GM12878 (cell line): ENCODE measurements around the gene ME2. TPM values are rescaled to one million over a fixed set of nuclear protein-coding genes. Genes with fewer than 3 reads are reported as not detected.

ENCODE experiments used
- ATAC-seq: fragments of 200-7000 bp; cut with Tn5 transposase; 3 replicates; pipeline ENCODE4 v1.9.1; 2020; ENCODE audit warnings: mild to moderate bottlenecking, moderate library complexity
- BruUV-seq: library from RNA; stranded (reverse); fragments of 400-500 nt; replicated peaks from 2 replicates; lab custom pipeline; 2021; lab: Mats Ljungman, UMichigan
- CTCF ChIA-PET: fragments of 300-600 bp; sonication (Branson Sonifier 250); formaldehyde crosslinking; extraction: SDS; loops from one replicate; lab custom pipeline; 2021; ENCODE audit warnings: inconsistent platforms; lab: Yijun Ruan, JAX
- POLR2A ChIA-PET: fragments of 350-600 bp; formaldehyde crosslinking; extraction: SDS; loops from one replicate; lab custom pipeline; 2021; ENCODE audit warnings: inconsistent platforms; lab: Charles Lee
- RAD21 ChIA-PET: fragments of 300-600 bp; sonication (Branson Sonifier 250); formaldehyde crosslinking; loops from one replicate; lab custom pipeline; 2023; ENCODE audit warnings: antibody characterized with exemption; ENCODE audit not compliant: unreplicated experiment; lab: Charles Lee
- SMC1A ChIA-PET: fragments of 300-600 bp; sonication (Branson Sonifier 250); formaldehyde crosslinking; loops from one replicate; lab custom pipeline; 2023; ENCODE audit not compliant: unreplicated experiment, uncharacterized antibody; lab: Charles Lee
- DNase-seq: peaks from one replicate; pipeline ENCODE4 v3.0.0-alpha.2; 2011; ENCODE audit warnings: low read depth, low spot score
- FAIRE-seq: peaks from 3 replicates; lab custom pipeline; 2011; peaks lifted over from hg19 to GRCh38; lab: Jason Lieb, UNC
- H2AFZ ChIP-seq: 2 replicates; pipeline ENCODE4 v1.6.0; 2011; ENCODE audit warnings: low read depth, low read length, control low read depth; ENCODE audit not compliant: control insufficient read depth
- H3K27ac ChIP-seq: 2 replicates; pipeline ENCODE4 v1.5.1; 2011; ENCODE audit warnings: control low read depth; ENCODE audit not compliant: control insufficient read depth, insufficient read depth
- H3K27me3 ChIP-seq, 2 experiments: replicated peaks in 1 of 2; 2 replicates each; pipeline versions ENCODE4 v1.6.0 to v1.6.1; 2011; ENCODE audit warnings: low read length in 1 of 2; ENCODE audit not compliant: control insufficient read depth in 2 of 2, insufficient read depth in 2 of 2
- H3K36me3 ChIP-seq, 2 experiments: 2 replicates each; pipeline ENCODE4 v1.5.1; 2011; ENCODE audit warnings: low read length in 1 of 2; ENCODE audit not compliant: control insufficient read depth in 2 of 2, insufficient read depth in 2 of 2
- H3K4me1 ChIP-seq: 2 replicates; pipeline ENCODE4 v1.6.1; 2011; ENCODE audit warnings: mild to moderate bottlenecking, low read length, moderate library complexity, mixed read lengths; ENCODE audit not compliant: control insufficient read depth, insufficient read depth
- H3K4me2 ChIP-seq: 2 replicates; pipeline ENCODE4 v1.6.0; 2011; ENCODE audit warnings: control low read depth; ENCODE audit not compliant: control insufficient read depth, insufficient read depth
- H3K4me3 ChIP-seq: fragments of 200-600 bp; sonication (generic); 2 replicates; pipeline ENCODE4 v1.5.1; 2016
- H3K79me2 ChIP-seq: 2 replicates; pipeline ENCODE4 v1.6.0; 2011; ENCODE audit warnings: low read length; ENCODE audit not compliant: control insufficient read depth, insufficient read depth
- H3K9ac ChIP-seq: 2 replicates; pipeline ENCODE4 v1.8.0; 2011; ENCODE audit warnings: low read length, control low read depth, mixed read lengths; ENCODE audit not compliant: control insufficient read depth, insufficient read depth
- H3K9me3 ChIP-seq: replicated peaks from 3 replicates; pipeline ENCODE4 v1.5.1; 2011; ENCODE audit warnings: mild to moderate bottlenecking, low read length; ENCODE audit not compliant: control insufficient read depth, insufficient read depth
- H4K20me1 ChIP-seq: 2 replicates; pipeline ENCODE4 v1.6.0; 2011; ENCODE audit not compliant: control insufficient read depth, insufficient read depth
- BHLHE40 ChIP-seq, 2 experiments: fragments of 450-650 bp in 1 of 2; IDR thresholded peaks; 2 replicates each; pipeline ENCODE4 v1.6.1; 2011 to 2017; ENCODE audit warnings: low read depth in 2 of 2, borderline replicate concordance in 1 of 2, improper control_type of control experiment in 1 of 2, low read length in 1 of 2, mild to moderate bottlenecking in 1 of 2
- BMI1 ChIP-seq: fragments of 450-650 bp; IDR thresholded peaks from 2 replicates; pipeline ENCODE4 v1.6.1; 2016; ENCODE audit warnings: mild to moderate bottlenecking, moderate library complexity, borderline replicate concordance
- CREB1 ChIP-seq: IDR thresholded peaks from 2 replicates; pipeline ENCODE4 v1.6.1; 2012; ENCODE audit warnings: low read depth, mild to moderate bottlenecking, inconsistent platforms
- EGR1 ChIP-seq, 2 experiments: IDR thresholded peaks; 1 replicate in 1 of 2; 2 replicates in 1 of 2; pipeline ENCODE4 v1.6.1; 2011 to 2012; ENCODE audit warnings: low read depth in 2 of 2, low read length in 2 of 2, borderline replicate concordance in 1 of 2, mild to moderate bottlenecking in 1 of 2, moderate library complexity in 1 of 2
- ESRRA ChIP-seq: IDR thresholded peaks from 2 replicates; pipeline ENCODE4 v1.6.1; 2012; ENCODE audit warnings: mild to moderate bottlenecking, low read length, improper control_type of control experiment
- HDGF ChIP-seq: fragments of 450-650 bp; IDR thresholded peaks from 2 replicates; pipeline ENCODE4 v1.6.1; 2016; ENCODE audit warnings: antibody characterized with exemption
- KAT2A ChIP-seq: conservative IDR thresholded peaks from 2 replicates; pipeline ENCODE4 v1.6.1; 2011; ENCODE audit warnings: low read depth, low read length; ENCODE audit not compliant: control insufficient read depth
- MYB ChIP-seq: fragments of 150-350 bp; IDR thresholded peaks from 2 replicates; pipeline ENCODE4 v1.6.1; 2014; ENCODE audit warnings: mild to moderate bottlenecking, low read depth, low read length, borderline replicate concordance
- POLR2AphosphoS2 ChIP-seq: IDR thresholded peaks from 2 replicates; pipeline ENCODE4 v1.6.1; 2011; ENCODE audit warnings: low read depth, mild to moderate bottlenecking, low read length, improper control_type of control experiment, moderate library complexity
- SMARCA5 ChIP-seq: fragments of 450-650 bp; IDR thresholded peaks from 2 replicates; pipeline ENCODE4 v1.6.1; 2017; ENCODE audit warnings: mild to moderate bottlenecking
- TCF3 ChIP-seq: IDR thresholded peaks from 2 replicates; pipeline ENCODE4 v1.6.1; 2012; ENCODE audit warnings: low read depth, mild to moderate bottlenecking, low read length, borderline replicate concordance; ENCODE audit not compliant: insufficient read depth
- ZNF274 ChIP-seq: IDR thresholded peaks from one replicate; pipeline ENCODE4 v1.8.0; 2011; ENCODE audit not compliant: insufficient read length, insufficient read depth
- ZNF592 ChIP-seq: fragments of 450-650 bp; IDR thresholded peaks from 2 replicates; pipeline ENCODE4 v1.6.1; 2017; ENCODE audit warnings: mild to moderate bottlenecking, moderate library complexity
- WGBS: methylation state at CpG from one replicate; pipeline ENCODE4 v1.1.6; 2016; ENCODE audit warnings: low lambda C conversion rate; ENCODE audit not compliant: insufficient replicate concordance, insufficient coverage; ENCODE audit errors: missing lambda C conversion rate; 5-methylcytosine and 5-hydroxymethylcytosine counted together
- in situ Hi-C: fragments of 300-500 bp; cut with MboI; formaldehyde crosslinking; loops from 9 replicates; pipeline ENCODE4 v1.14.3; 2018; ENCODE audit warnings: mixed read lengths
- intact Hi-C: fragments of 100-400 bp; cut with micrococcal nuclease; formaldehyde crosslinking; loops from one replicate; pipeline ENCODE4 v1.14.2; 2022; ENCODE audit not compliant: unreplicated experiment
- polyA plus RNA-seq, 11 experiments: library from polyadenylated mRNA; depleted of rRNA in 4 of 11; unstranded in 6 of 11; stranded (reverse) in 5 of 11; fragments of >200 nt; fragmentation: Nextera tagmentation in 4 of 11; fragmentation: Illumina TruSeq in 1 of 11; extraction: Ambion mirVana in 4 of 11; extraction: Trizol in 1 of 11; gene quantifications; 1 replicate in 1 of 11; 2 replicates in 10 of 11; pipeline versions ENCODE4 v1.2.1 to v1.2.3, GENCODE V29; 2011 to 2016; ENCODE audit warnings: inconsistent platforms in 2 of 11, missing spikeins in 2 of 11, low read depth in 1 of 11
- total RNA-seq, 4 experiments: library from RNA; depleted of rRNA in 3 of 4; stranded (reverse); fragments of >200 nt in 3 of 4; fragmentation: Illumina TruSeq in 1 of 4; extraction: Trizol in 1 of 4; gene quantifications; 2 replicates each; pipeline versions ENCODE4 v1.2.1 to v1.2.3, GENCODE V29; 2013 to 2021
- TF ChIP-seq, protein P1 (sequence below): fragments of 450-650 bp; IDR thresholded peaks from 2 replicates; pipeline ENCODE4 v1.6.1; 2016; ENCODE audit warnings: mild to moderate bottlenecking
- TF ChIP-seq, protein P2 (sequence below): fragments of 450-650 bp; IDR thresholded peaks from 2 replicates; pipeline ENCODE4 v1.6.1; 2018; ENCODE audit warnings: borderline replicate concordance, mild to moderate bottlenecking; ENCODE audit not compliant: partially characterized antibody

ME2 gene
- total and polyA plus RNA-seq, 10 of the 15 experiments (the other 5 are each of a cell fraction or from before 2014, with no cell fraction given) = 41.3 to 155 (median 133) TPM

GRCh38 chr18:50855976-50856757 is 22.8 kb upstream of the ME2 start:
- H3K27ac ChIP-seq = no peak overlapping the region
- H3K4me3 ChIP-seq = no peak overlapping the region
- no peak overlapping the region for H3K4me2 ChIP-seq
- in situ Hi-C loops (no loop called here), intact Hi-C loops (no loop called here)
- ChIA-PET SMC1A (interaction anchor here (0.6 to 1.6 kb wide), 4 partner anchors 23 to 498 kb away, joined by 3 to 5 read pairs (median 3); no protein-coding TSS in a partner anchor), RAD21 (interaction anchor here (1.2 kb wide), 2 partner anchors 9 to 195 kb away, joined by 3 read pairs; no protein-coding TSS in a partner anchor), POLR2A (interaction anchor here (0.5 kb wide), 1 partner anchor 9 kb away, joined by 4 read pairs; no protein-coding TSS in a partner anchor)
- H3K9me3 ChIP-seq = no peaks in the 10 kb centered on the region
- no peaks in the 10 kb centered on the region for H3K4me1 ChIP-seq
- no peak for FAIRE-seq
- H3K9ac ChIP-seq = no peak overlapping the region
- no peaks in the 10 kb centered on the region for H4K20me1 ChIP-seq
- no peaks in the 10 kb centered on the region for H3K27me3 ChIP-seq
- H3K36me3 ChIP-seq = no peaks in the 10 kb centered on the region
- H3K79me2 ChIP-seq = no peaks in the 10 kb centered on the region
- WGBS = 67% methylated on average over 13 of the region's 13 CpGs
- no TSS peak for BruUV-seq
- TF ChIP-seq ZNF274 (no peak), TCF3 (no peak), SMARCA5 (no peak), BHLHE40 (IDR thresholded peaks at IDR 0.05; ENCODE audit: borderline replicate concordance in 1 of 2, low read depth in 2 of 2, low read length in 1 of 2) (no peak), CREB1 (no peak), MYB (no peak), ESRRA (no peak), ZNF592 (no peak), BMI1 (no peak), KAT2A (no peak), POLR2AphosphoS2 (no peak), EGR1 (IDR thresholded peaks at IDR 0.05; ENCODE audit: borderline replicate concordance in 1 of 2, low read depth in 2 of 2, low read length in 2 of 2) (no peak), HDGF (no peak)
- TF ChIP-seq, protein P1, sequence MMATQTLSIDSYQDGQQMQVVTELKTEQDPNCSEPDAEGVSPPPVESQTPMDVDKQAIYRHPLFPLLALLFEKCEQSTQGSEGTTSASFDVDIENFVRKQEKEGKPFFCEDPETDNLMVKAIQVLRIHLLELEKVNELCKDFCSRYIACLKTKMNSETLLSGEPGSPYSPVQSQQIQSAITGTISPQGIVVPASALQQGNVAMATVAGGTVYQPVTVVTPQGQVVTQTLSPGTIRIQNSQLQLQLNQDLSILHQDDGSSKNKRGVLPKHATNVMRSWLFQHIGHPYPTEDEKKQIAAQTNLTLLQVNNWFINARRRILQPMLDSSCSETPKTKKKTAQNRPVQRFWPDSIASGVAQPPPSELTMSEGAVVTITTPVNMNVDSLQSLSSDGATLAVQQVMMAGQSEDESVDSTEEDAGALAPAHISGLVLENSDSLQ = no peak
- TF ChIP-seq, protein P2, sequence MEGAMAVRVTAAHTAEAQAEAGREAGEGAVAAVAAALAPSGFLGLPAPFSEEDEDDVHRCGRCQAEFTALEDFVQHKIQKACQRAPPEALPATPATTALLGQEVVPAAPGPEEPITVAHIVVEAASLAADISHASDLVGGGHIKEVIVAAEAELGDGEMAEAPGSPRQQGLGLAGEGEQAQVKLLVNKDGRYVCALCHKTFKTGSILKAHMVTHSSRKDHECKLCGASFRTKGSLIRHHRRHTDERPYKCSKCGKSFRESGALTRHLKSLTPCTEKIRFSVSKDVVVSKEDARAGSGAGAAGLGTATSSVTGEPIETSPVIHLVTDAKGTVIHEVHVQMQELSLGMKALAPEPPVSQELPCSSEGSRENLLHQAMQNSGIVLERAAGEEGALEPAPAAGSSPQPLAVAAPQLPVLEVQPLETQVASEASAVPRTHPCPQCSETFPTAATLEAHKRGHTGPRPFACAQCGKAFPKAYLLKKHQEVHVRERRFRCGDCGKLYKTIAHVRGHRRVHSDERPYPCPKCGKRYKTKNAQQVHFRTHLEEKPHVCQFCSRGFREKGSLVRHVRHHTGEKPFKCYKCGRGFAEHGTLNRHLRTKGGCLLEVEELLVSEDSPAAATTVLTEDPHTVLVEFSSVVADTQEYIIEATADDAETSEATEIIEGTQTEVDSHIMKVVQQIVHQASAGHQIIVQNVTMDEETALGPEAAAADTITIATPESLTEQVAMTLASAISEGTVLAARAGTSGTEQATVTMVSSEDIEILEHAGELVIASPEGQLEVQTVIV = no peak
- TF ChIP-seq, all 136 proteins: peak for 0
- ATAC-seq (no peak), DNase-seq (no peak)
- CTCF ChIA-PET = interaction anchor here (1.1 kb wide), 1 partner anchor 39 kb away, joined by 4 read pairs; no protein-coding TSS in a partner anchor
- no peak overlapping the region for H2AFZ ChIP-seq
